ENCODE data around the gene CRABP2.

GRCh38 chr1:156726549-156727226 lies 21.3 kb upstream of the CRABP2 start:
- TF ChIP-seq CTCF (IDR thresholded peaks at IDR 0.05) (peak; percentile 13 to 53 (median 46)), POLR2A (IDR thresholded peaks at IDR 0.05) (no peak)

Data from upper lobe of left lung (tissue), 4 donors.